ENCODE data around the gene SRP14. TPM values are rescaled to one million over a fixed set of nuclear protein-coding genes. Genes with fewer than 3 reads are reported as not detected.

SRP14 gene
- total and polyA plus RNA-seq, 3 donors from 2014 or later = 277 to 410 (median 359) TPM

DNA sequence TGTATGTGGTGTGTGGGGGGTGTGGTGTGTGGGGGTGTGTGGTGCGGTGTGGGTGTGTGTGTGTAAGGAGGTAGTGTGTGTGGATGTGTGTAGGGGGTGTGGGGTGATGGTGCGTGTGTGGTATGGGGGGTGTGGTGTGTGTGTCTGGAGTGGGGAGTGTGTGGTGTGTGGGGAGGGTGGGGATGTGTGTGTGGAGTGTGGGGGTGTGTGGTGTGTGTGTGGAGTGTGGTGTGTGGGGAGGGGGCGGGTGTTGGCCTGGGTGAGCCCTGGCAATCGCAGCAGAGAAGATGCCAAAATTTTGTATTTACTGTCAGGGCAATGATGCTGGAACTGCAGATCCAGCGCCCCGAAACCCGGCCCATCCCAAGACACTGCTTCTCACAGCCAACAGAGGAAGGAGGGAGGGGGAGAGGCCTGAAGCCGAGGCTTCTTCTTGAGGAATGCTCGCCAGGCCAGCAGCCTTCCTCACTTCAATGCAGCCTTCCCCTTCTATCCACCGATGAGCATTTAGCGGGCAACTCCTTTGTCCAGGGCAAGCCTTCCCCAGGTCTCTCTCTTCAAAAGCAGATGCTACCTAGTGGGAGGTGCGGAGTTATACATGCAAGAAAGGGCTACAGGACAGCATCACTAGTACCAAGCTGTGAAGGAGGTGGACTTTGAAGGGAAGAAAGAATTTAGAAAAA lies 11.9 kb upstream of the SRP14 start:
- Histone ChIP-seq H3K27ac (no peak overlapping the region), H3K4me1 (no peaks in the 10 kb centered on the region), H3K36me3 (ENCODE audit: low read depth, missing control alignments) (no peaks in the 10 kb centered on the region), H3K9me3 (no peaks in the 10 kb centered on the region), H3K27me3 (no peaks in the 10 kb centered on the region), H3K4me3 (no peak overlapping the region)
- TF ChIP-seq, protein P1, sequence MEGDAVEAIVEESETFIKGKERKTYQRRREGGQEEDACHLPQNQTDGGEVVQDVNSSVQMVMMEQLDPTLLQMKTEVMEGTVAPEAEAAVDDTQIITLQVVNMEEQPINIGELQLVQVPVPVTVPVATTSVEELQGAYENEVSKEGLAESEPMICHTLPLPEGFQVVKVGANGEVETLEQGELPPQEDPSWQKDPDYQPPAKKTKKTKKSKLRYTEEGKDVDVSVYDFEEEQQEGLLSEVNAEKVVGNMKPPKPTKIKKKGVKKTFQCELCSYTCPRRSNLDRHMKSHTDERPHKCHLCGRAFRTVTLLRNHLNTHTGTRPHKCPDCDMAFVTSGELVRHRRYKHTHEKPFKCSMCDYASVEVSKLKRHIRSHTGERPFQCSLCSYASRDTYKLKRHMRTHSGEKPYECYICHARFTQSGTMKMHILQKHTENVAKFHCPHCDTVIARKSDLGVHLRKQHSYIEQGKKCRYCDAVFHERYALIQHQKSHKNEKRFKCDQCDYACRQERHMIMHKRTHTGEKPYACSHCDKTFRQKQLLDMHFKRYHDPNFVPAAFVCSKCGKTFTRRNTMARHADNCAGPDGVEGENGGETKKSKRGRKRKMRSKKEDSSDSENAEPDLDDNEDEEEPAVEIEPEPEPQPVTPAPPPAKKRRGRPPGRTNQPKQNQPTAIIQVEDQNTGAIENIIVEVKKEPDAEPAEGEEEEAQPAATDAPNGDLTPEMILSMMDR (IDR thresholded peaks at IDR 0.05) = no peak
- no peak for TF ChIP-seq POLR2A (IDR thresholded peaks at IDR 0.05)
- intact Hi-C loops (cut with DNase I; ENCODE audit: low total_unique reads) = no loop called here
- DNase-seq = peak; percentile 52
- WGBS, 2 donors = 37 to 42% methylated on average over 7 to 12 of the region's 12 CpGs

DNA sequence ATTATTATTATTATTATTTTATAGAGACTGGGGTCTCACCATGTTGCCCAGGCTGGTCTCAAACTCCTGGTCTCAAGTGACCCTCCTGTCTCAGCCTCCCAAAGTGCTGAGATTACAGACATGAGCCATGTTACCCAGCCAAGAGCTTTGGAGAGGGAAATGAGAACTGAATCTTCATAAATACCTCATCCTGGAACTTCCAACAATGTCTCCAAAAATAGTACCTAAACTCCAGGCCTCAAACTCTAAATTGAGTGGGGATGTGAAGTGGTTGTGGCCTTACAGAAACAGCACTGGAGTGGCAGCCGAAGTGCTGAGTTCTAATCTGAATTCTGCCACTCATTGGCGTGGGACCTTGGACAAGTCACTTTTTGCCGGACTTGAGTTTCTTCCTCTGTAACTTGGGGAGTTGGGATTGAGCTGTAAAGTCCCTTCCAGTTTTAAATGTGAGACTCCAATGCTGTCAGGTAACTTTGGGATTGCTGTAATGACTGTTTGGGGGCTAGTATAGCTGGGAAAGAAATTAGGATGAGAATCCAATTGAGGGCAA lies 10.0 kb upstream of the SRP14 start:
- no peak for TF ChIP-seq POLR2A (IDR thresholded peaks at IDR 0.05)
- TF ChIP-seq, protein P1 (IDR thresholded peaks at IDR 0.05) = no peak
- peaks cover 12% of the 10 kb centered on the region for H3K4me1 ChIP-seq
- H3K27me3 ChIP-seq = no peaks in the 10 kb centered on the region
- no peaks in the 10 kb centered on the region for H3K9me3 ChIP-seq
- DNase-seq = no peak
- no peaks in the 10 kb centered on the region for H3K36me3 ChIP-seq (ENCODE audit: low read depth, missing control alignments)
- H3K4me3 ChIP-seq = no peak overlapping the region
- H3K27ac ChIP-seq = no peak overlapping the region
- intact Hi-C loops (cut with DNase I; ENCODE audit: low total_unique reads) = loop anchor here (10.0 kb wide), 1 partner anchor 56 kb away; the partner anchor contains the start of gene BMF
- 91 to 96% methylated on average over 3 of the region's 3 CpGs for WGBS, 2 donors

DNA sequence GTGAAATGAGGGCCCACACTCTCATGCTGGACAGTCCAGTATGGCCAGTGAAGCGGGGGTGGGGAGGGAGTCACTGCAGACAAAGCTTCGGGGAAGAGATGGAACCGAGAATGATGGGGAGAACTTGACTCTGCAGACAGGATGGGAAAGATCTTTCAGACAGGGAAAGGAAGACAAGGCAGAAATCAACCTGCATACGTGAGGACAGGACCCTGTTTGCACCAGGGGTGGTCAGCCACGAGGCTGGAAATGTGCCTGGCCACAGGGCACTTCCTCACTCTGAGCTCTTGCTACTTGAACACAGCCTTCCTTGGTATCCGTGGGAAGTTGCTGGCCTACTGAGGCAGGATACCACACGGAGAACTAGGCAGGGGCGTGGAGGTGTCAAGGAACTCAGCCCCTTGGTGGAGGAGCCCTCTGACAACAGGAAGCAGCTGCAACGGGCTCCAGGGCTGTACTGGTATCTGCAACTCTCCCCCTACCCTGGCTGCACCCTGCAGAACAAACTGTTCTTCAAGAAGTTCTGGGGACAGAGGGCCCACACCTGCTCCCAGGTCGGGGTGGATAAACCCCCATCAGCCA lies 9.3 kb upstream of the SRP14 start:
- no peak for DNase-seq
- intact Hi-C loops (cut with DNase I; ENCODE audit: low total_unique reads) = loop anchor here (10.0 kb wide), 1 partner anchor 56 kb away; the partner anchor contains the start of gene BMF
- H3K27me3 ChIP-seq = no peaks in the 10 kb centered on the region
- H3K27ac ChIP-seq = no peak overlapping the region
- WGBS, 2 donors = 74 to 79% methylated on average over 6 to 10 of the region's 10 CpGs
- H3K9me3 ChIP-seq = no peaks in the 10 kb centered on the region
- no peak overlapping the region for H3K4me3 ChIP-seq
- peaks cover 12% of the 10 kb centered on the region for H3K4me1 ChIP-seq
- H3K36me3 ChIP-seq (ENCODE audit: low read depth, missing control alignments) = no peaks in the 10 kb centered on the region
- TF ChIP-seq, protein P1 (IDR thresholded peaks at IDR 0.05) = no peak
- TF ChIP-seq POLR2A (IDR thresholded peaks at IDR 0.05) = no peak

DNA sequence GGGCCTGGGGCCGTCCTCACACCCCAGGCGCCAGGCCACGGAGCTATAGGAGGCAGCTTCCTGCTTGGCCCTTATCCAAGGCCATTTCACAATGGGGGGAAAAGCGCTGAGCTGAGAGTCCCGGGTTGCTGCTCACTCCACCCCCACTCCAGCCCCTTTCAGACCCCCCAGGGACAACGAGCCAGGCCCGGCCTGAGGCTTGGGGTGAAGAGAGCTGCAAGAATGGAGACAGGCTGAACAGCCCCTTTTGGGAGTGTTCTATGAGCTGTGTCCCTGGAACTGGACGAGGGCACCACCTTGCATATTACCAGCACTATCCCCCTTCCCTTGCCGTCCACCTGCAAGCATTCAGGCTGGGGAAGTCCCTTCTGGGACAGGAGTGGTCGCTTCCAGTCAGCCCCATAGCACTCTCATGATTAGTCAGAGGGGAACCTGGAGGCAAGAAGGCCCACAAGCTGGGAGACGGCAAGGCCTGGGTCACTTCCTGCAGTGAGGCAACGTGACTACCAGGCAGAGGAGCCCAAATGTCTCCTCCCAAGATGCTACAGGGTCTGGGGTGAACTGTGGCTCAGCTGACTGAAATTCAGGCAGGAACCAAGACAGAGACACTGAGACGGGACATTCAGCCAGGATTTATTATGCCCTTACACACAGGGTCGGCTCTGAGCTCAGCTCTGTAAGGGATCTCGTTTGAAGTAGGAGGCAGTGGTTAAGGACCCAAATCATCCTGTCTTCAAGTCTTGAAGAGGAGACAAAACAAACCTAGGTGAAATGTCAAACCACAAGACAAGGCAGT lies 8.6 kb upstream of the SRP14 start:
- intact Hi-C loops (cut with DNase I; ENCODE audit: low total_unique reads) = loop anchor here (10.0 kb wide), 1 partner anchor 57 kb away; the partner anchor contains the start of gene BMF
- WGBS, 2 donors = 60 to 67% methylated on average over 10 to 15 of the region's 15 CpGs
- no peak for TF ChIP-seq POLR2A (IDR thresholded peaks at IDR 0.05)
- TF ChIP-seq, protein P1 (IDR thresholded peaks at IDR 0.05) = no peak

More for the DNA sequence above, 8.6 kb upstream of the SRP14 start:
- Histone ChIP-seq H3K9me3 (no peaks in the 10 kb centered on the region), H3K27ac (peak overlapping the region; percentile 25 to 53), H3K4me1 (peaks cover 12% of the 10 kb centered on the region), H3K36me3 (ENCODE audit: low read depth, missing control alignments) (no peaks in the 10 kb centered on the region), H3K27me3 (no peaks in the 10 kb centered on the region), H3K4me3 (no peak overlapping the region)
- no peak for DNase-seq
